Small intestine (tissue), 7 donors: ENCODE results near the gene PTPRG. TPM values are rescaled to one million over a fixed set of nuclear protein-coding genes. Genes with fewer than 3 reads are reported as not detected.

Experiments used
- DNase-seq, 2 donors: peaks; one replicate each; pipeline versions ENCODE4 v3.0.0 to v3.0.0-alpha.2; 2013
- FAIRE-seq: peaks from 2 replicates; lab custom pipeline; 2012; peaks lifted over from hg19 to GRCh38; lab: Jason Lieb, UNC
- H3K27ac ChIP-seq, 3 donors: one replicate each; pipeline ENCODE4 v1.5.1; 2013; ENCODE audit warnings: low read length in 2 of 3, mild to moderate bottlenecking in 2 of 3, control low read depth in 1 of 3, inconsistent platforms in 1 of 3, low read depth in 1 of 3, moderate library complexity in 1 of 3
- H3K27me3 ChIP-seq, 3 donors: one replicate each; pipeline ENCODE4 v1.6.1; 2013; ENCODE audit warnings: low read length in 3 of 3, inconsistent platforms in 1 of 3; ENCODE audit not compliant: control insufficient read depth in 3 of 3, insufficient read depth in 3 of 3
- H3K36me3 ChIP-seq, 3 donors: one replicate each; pipeline ENCODE4 v1.6.1; 2013; ENCODE audit warnings: low read length in 3 of 3, inconsistent platforms in 1 of 3, low read depth in 1 of 3, mild to moderate bottlenecking in 1 of 3, moderate library complexity in 1 of 3; ENCODE audit not compliant: control insufficient read depth in 3 of 3, insufficient read depth in 2 of 3
- H3K4me1 ChIP-seq, 3 donors: one replicate each; pipeline ENCODE4 v1.6.1; 2013; ENCODE audit warnings: low read length in 2 of 3, inconsistent platforms in 1 of 3, low read depth in 1 of 3, mild to moderate bottlenecking in 1 of 3, moderate library complexity in 1 of 3; ENCODE audit not compliant: control insufficient read depth in 3 of 3, insufficient read depth in 2 of 3
- H3K4me3 ChIP-seq, 3 donors: one replicate each; pipeline ENCODE4 v1.5.1; 2013; ENCODE audit warnings: low read length in 3 of 3, control low read depth in 1 of 3, inconsistent platforms in 1 of 3, low read depth in 1 of 3, mild to moderate bottlenecking in 1 of 3, moderate library complexity in 1 of 3
- H3K9me3 ChIP-seq, 2 donors: one replicate each; pipeline ENCODE4 v1.6.1; 2013; ENCODE audit warnings: low read depth in 1 of 2, low read length in 1 of 2; ENCODE audit not compliant: control insufficient read depth in 2 of 2, insufficient read depth in 1 of 2
- WGBS, 3 donors: extraction: QIAGEN DNeasy Blood & Tissue Kit; methylation state at CpG; one replicate each; pipeline ENCODE4 v1.1.7; 2013; 5-methylcytosine and 5-hydroxymethylcytosine counted together
- polyA plus RNA-seq, 4 donors: library from polyadenylated mRNA; stranded (reverse) in 3 of 4; unstranded in 1 of 4; fragments of 200-250 nt in 3 of 4; fragments of 120-200 nt in 1 of 4; gene quantifications; one replicate each; pipeline versions ENCODE4 v1.2.1 to v1.2.3, GENCODE V29; 2013
- donor health status: healthy with polysubstance abuse.
- donor health status: control.
- donor health status: control.
- donor health status: Bipolar disorder and iron deficiency.
- donor health status: healthy.

Gene PTPRG
- polyA plus RNA-seq, 4 donors, result 0.81 to 18.3 (median 5.6) TPM

- no peak for DNase-seq
- Histone ChIP-seq H3K27me3 (no peaks in the 10 kb centered on the region), H3K9me3 (peaks cover 0 to 7% of the 10 kb centered on the region in 2 donors), H3K4me1 (peaks cover 0 to 2% (median 0%) of the 10 kb centered on the region in 3 donors), H3K36me3 (no peaks in the 10 kb centered on the region), H3K27ac (no peak overlapping the region), H3K4me3 (no peak overlapping the region)
- FAIRE-seq, result no peak
- 64 to 79% (median 73%) methylated on average over 2 of the region's 2 CpGs for WGBS, 3 donors
Measured at GRCh38 chr3:61648481-61648880, 87.1 kb downstream of the PTPRG start.

GRCh38 chr3:61649381-61650170, 88.2 kb downstream of the PTPRG start:
- Histone ChIP-seq H3K36me3 (no peaks in the 10 kb centered on the region), H3K27me3 (no peaks in the 10 kb centered on the region), H3K27ac (no peak overlapping the region), H3K4me1 (peaks cover 0 to 2% (median 0%) of the 10 kb centered on the region in 3 donors), H3K4me3 (no peak overlapping the region), H3K9me3 (peaks cover 0 to 7% of the 10 kb centered on the region in 2 donors)
- 42 to 66% (median 49%) methylated on average over 5 of the region's 5 CpGs for WGBS, 3 donors
- FAIRE-seq (no peak), DNase-seq (no peak)

GRCh38 chr3:61650276-61650675, 88.9 kb downstream of the PTPRG start:
- Histone ChIP-seq H3K36me3 (no peaks in the 10 kb centered on the region), H3K27me3 (no peaks in the 10 kb centered on the region), H3K9me3 (peaks cover 0 to 4% of the 10 kb centered on the region in 2 donors), H3K27ac (no peak overlapping the region), H3K4me3 (no peak overlapping the region), H3K4me1 (peaks cover 0 to 2% (median 0%) of the 10 kb centered on the region in 3 donors)
- FAIRE-seq (no peak), DNase-seq (no peak)
- 27 to 84% (median 58%) methylated on average over 7 of the region's 7 CpGs for WGBS, 3 donors

GRCh38 chr3:61650719-61651410, 89.5 kb downstream of the PTPRG start:
- Histone ChIP-seq H3K4me3 (no peak overlapping the region), H3K4me1 (peaks cover 0 to 2% (median 0%) of the 10 kb centered on the region in 3 donors), H3K27me3 (no peaks in the 10 kb centered on the region), H3K36me3 (no peaks in the 10 kb centered on the region), H3K9me3 (no peaks in the 10 kb centered on the region), H3K27ac (no peak overlapping the region)
- no peak for DNase-seq
- 45 to 53% (median 52%) methylated on average over 4 of the region's 4 CpGs for WGBS, 3 donors
- no peak for FAIRE-seq

GRCh38 chr3:61657689-61658088, 96.3 kb downstream of the PTPRG start:
- H3K4me3 ChIP-seq, result no peak overlapping the region
- FAIRE-seq (no peak), DNase-seq (no peak)
- H3K4me1 ChIP-seq, result no peaks in the 10 kb centered on the region
- WGBS, 3 donors, result 58 to 74% (median 68%) methylated on average over 4 of the region's 4 CpGs
- H3K27ac ChIP-seq, result no peak overlapping the region
- H3K36me3 ChIP-seq, result no peaks in the 10 kb centered on the region
- no peaks in the 10 kb centered on the region for H3K27me3 ChIP-seq
- H3K9me3 ChIP-seq, result no peaks in the 10 kb centered on the region

GRCh38 chr3:61662861-61663260, 101.5 kb downstream of the PTPRG start:
- WGBS, 3 donors, result 91 to 96% (median 93%) methylated on average over 8 of the region's 8 CpGs
- FAIRE-seq, result no peak

GRCh38 chr3:61663356-61664104, 102.2 kb downstream of the PTPRG start:
- FAIRE-seq (no peak), DNase-seq (no peak)
- peaks cover 0 to 2% (median 0%) of the 10 kb centered on the region in 3 donors for H3K4me1 ChIP-seq
- 86 to 92% (median 90%) methylated on average over 8 of the region's 8 CpGs for WGBS, 3 donors
- no peaks in the 10 kb centered on the region for H3K9me3 ChIP-seq
- no peak overlapping the region for H3K4me3 ChIP-seq
- H3K36me3 ChIP-seq, result no peaks in the 10 kb centered on the region
- no peaks in the 10 kb centered on the region for H3K27me3 ChIP-seq
- H3K27ac ChIP-seq, result no peak overlapping the region

More at GRCh38 chr3:61662861-61663260, 101.5 kb downstream of the PTPRG start:
- Histone ChIP-seq H3K27ac (no peak overlapping the region), H3K9me3 (no peaks in the 10 kb centered on the region), H3K36me3 (no peaks in the 10 kb centered on the region), H3K4me3 (no peak overlapping the region), H3K27me3 (no peaks in the 10 kb centered on the region), H3K4me1 (peaks cover 0 to 2% (median 0%) of the 10 kb centered on the region in 3 donors)
- DNase-seq, result no peak

GRCh38 chr3:61664105-61664482, 102.7 kb downstream of the PTPRG start:
- H3K36me3 ChIP-seq, result no peaks in the 10 kb centered on the region
- FAIRE-seq, result no peak
- no peaks in the 10 kb centered on the region for H3K27me3 ChIP-seq
- H3K4me3 ChIP-seq, result no peak overlapping the region
- DNase-seq, result no peak
- WGBS, 3 donors, result 50 to 86% (median 78%) methylated on average over 2 of the region's 2 CpGs
- H3K9me3 ChIP-seq, result no peaks in the 10 kb centered on the region
- no peak overlapping the region for H3K27ac ChIP-seq
- H3K4me1 ChIP-seq, result peaks cover 0 to 2% (median 0%) of the 10 kb centered on the region in 3 donors
